LNCAP (cell line): ENCODE data around the gene PNMA8A.

Source experiments
- CTCF ChIP-seq: fragments of 450-650 bp; IDR thresholded peaks from 2 replicates; pipeline ENCODE4 v1.5.1; 2017; ENCODE audit warnings: mild to moderate bottlenecking

Gene PNMA8A

GRCh38 chr19:46460055-46460454 lies 11.3 kb downstream of the PNMA8A start:
- TF ChIP-seq CTCF: no peak

- TF ChIP-seq CTCF: no peak
Observed at GRCh38 chr19:46456930-46457329, 14.4 kb downstream of the PNMA8A start.

GRCh38 chr19:46454244-46454643 lies 17.1 kb downstream of the PNMA8A start:
- no peak for TF ChIP-seq CTCF

- TF ChIP-seq CTCF: no peak
Observed at GRCh38 chr19:46453661-46454060, 17.7 kb downstream of the PNMA8A start.

GRCh38 chr19:46452186-46452585 lies 19.2 kb downstream of the PNMA8A start:
- TF ChIP-seq CTCF: no peak

GRCh38 chr19:46451352-46451751 lies 20.0 kb downstream of the PNMA8A start:
- TF ChIP-seq CTCF: no peak

GRCh38 chr19:46450737-46451136 lies 20.6 kb downstream of the PNMA8A start:
- TF ChIP-seq CTCF: no peak

- TF ChIP-seq CTCF: no peak
Observed at GRCh38 chr19:46449228-46449627, 22.1 kb downstream of the PNMA8A start.
